ENCODE data around the gene PCED1B.
"Not testable (repeated sequence)": the region's sequence is repeated elsewhere in the genome, so short reads cannot be mapped to it uniquely, and the experiment has no call there.

Gene PCED1B

DNA sequence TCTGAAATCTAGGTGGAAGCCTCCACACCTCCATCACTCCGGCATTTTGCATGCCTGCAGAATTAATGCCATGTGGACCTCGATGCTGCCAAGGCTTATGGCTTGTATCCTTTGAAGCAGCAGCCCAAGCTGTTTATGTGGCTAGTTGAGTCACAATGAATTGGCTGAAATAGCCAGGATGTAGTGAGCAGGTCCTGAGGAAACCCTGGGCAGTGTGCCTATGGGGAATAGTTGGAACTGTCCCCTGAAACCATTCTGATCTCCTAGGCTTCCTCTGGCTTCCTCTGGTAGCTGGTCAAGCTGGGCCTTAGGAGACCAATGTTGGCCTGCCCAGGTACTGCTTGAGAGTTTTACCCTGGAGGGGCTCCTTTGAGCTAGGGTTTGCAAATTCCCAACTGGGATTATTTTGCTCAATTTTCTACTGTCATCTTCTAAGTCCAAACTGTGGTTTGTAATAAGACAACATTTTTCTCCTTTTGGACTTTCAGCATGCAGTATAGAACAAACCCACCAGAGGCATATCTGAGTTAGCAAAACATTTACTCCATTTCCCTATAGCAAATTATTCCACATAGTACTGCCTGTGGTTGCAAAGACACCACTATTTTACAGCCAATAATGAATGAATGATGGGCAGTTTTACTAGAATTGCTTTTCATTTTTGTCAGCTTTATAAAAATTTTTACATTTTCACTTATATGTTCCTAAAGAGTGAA lies 85.5 kb downstream of the PCED1B start:
- Histone ChIP-seq H3K4me1 (no peaks in the 10 kb centered on the region), H3K4me3 (ENCODE audit: low read depth, low read length) (no peak overlapping the region), H3K9me3 (no peaks in the 10 kb centered on the region), H3K27me3 (no peaks in the 10 kb centered on the region), H3K36me3 (no peaks in the 10 kb centered on the region)
- no peak for DNase-seq
- no peak for TF ChIP-seq CTCF (IDR thresholded peaks at IDR 0.05; ENCODE audit: low read depth, low read length)

DNA sequence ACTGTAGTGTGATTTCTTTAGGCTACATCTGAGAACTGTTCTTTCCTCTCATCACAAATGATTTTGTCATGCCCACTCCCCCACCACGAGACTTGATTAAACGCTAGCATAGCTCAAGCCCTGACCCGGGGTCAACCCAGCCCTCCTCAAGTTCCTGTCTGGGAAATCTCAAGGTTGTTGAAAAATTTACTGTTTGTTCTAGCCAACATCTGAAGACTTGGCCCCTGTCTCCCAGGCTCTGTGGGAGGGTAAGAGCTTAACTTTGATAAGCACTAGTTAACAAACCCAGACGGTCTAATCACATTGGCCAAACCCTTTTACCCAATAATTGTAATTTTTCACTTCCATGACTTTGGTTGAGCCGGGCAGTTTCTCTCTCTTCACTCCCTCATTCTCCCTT lies 86.5 kb downstream of the PCED1B start:
- H3K36me3 ChIP-seq: no peaks in the 10 kb centered on the region
- no peak overlapping the region for H3K4me3 ChIP-seq (ENCODE audit: low read depth, low read length)
- DNase-seq: no peak
- H3K4me1 ChIP-seq: no peaks in the 10 kb centered on the region
- no peaks in the 10 kb centered on the region for H3K9me3 ChIP-seq
- H3K27me3 ChIP-seq: no peaks in the 10 kb centered on the region
- no peak for TF ChIP-seq CTCF (IDR thresholded peaks at IDR 0.05; ENCODE audit: low read depth, low read length)

DNA sequence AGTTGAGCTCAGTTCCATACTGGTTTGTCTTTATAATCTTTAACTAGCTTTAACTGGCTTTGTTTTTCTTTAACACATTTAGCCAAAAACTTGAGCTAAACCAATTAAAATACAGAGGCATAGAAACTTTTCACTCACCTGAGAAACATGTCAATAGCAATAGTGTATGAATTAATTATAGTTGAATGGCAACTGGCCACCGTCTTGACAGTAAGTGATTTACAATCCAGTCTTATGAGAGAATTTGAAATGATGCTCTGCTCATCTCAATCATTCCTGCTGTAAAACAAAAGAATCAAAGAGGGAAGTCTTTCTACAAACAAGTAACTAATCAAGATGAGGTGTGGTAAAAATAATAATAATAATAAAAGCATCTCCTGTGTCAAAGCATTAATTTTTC lies 86.9 kb downstream of the PCED1B start:
- Histone ChIP-seq H3K27me3 (no peaks in the 10 kb centered on the region), H3K4me3 (ENCODE audit: low read depth, low read length) (no peak overlapping the region), H3K4me1 (no peaks in the 10 kb centered on the region), H3K36me3 (no peaks in the 10 kb centered on the region), H3K9me3 (no peaks in the 10 kb centered on the region)
- TF ChIP-seq CTCF (IDR thresholded peaks at IDR 0.05; ENCODE audit: low read depth, low read length): no peak
- no peak for DNase-seq

DNA sequence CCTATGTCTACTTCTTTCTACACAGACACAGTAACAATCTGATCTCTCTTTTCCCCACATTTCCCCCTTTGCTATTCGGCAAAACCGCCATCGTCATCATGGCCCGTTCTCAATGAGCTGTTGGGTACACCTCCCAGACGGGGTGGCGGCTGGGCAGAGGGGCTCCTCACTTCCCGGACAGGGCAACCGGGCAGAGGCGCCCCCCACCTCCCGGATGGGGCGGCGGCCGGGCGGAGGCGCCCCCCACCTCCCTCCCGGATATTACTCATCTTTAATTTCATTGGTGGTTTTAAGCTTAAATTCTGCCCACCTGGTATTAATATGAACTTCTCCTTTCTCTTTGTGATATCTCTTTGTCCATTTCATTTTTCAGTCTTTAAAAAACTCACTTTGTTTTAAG lies 90.9 kb downstream of the PCED1B start:
- not testable (repeated sequence) for H3K4me3 ChIP-seq (ENCODE audit: low read depth, low read length); H3K9me3 ChIP-seq; DNase-seq; H3K27me3 ChIP-seq; H3K36me3 ChIP-seq; H3K4me1 ChIP-seq

GRCh38 chr12:47178014-47178413 lies 98.6 kb downstream of the PCED1B start:
- no peak for TF ChIP-seq CTCF (IDR thresholded peaks at IDR 0.05; ENCODE audit: low read depth, low read length)
- H3K36me3 ChIP-seq: no peaks in the 10 kb centered on the region
- no peak overlapping the region for H3K4me3 ChIP-seq (ENCODE audit: low read depth, low read length)
- H3K9me3 ChIP-seq: no peaks in the 10 kb centered on the region
- no peaks in the 10 kb centered on the region for H3K4me1 ChIP-seq
- no peaks in the 10 kb centered on the region for H3K27me3 ChIP-seq
- no peak for DNase-seq

DNA sequence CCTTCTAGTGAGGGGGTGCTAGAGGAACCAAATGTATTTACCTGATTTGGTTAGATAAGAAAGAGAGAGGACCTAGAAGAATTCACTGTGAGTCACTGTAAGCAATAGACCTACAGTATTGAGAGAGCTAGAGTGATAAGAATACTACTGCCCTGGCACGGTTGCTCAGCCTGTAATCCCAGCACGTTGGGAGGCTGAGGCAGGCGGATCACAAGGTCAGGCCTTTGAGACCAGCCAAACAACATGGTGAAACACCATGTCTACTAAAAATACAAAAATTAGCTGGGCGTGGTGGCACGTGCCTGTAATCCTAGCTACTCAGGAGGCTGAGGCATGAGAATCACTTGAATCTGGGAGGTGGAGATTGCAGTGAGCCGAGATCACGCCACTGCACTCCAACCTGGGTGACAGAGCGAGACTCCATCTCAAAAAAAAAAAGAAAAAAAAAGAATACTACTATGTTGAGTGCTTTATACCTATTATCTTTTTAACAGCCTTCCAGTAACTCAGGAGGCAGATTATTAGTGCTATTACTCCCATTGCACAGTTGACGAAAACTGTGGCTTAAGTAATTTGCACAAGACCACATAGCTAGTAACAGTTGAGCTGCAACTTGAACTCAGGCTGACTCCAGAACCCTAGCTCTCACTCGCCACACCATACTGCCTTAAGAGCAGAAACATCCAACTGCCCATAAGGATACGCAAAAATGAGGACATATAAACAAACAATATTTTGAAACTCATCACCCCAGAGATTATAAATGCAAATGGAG lies 102.9 kb downstream of the PCED1B start:
- not testable (repeated sequence) for H3K9me3 ChIP-seq; H3K4me1 ChIP-seq; H3K4me3 ChIP-seq (ENCODE audit: low read depth, low read length); H3K27me3 ChIP-seq; DNase-seq; H3K36me3 ChIP-seq

GRCh38 chr12:47184229-47184628 lies 104.8 kb downstream of the PCED1B start:
- no peaks in the 10 kb centered on the region for H3K27me3 ChIP-seq
- no peak overlapping the region for H3K4me3 ChIP-seq (ENCODE audit: low read depth, low read length)
- DNase-seq: no peak
- H3K9me3 ChIP-seq: no peaks in the 10 kb centered on the region
- TF ChIP-seq CTCF (IDR thresholded peaks at IDR 0.05; ENCODE audit: low read depth, low read length): no peak
- H3K36me3 ChIP-seq: no peaks in the 10 kb centered on the region
- H3K4me1 ChIP-seq: no peaks in the 10 kb centered on the region
